SK-N-SH treated with all-trans-retinoic acid at 6 μM for 48 hours (cell line): Measurements from ENCODE around the gene PMS2.

ENCODE experiments used
- ATAC-seq: fragments of 200-7000 bp; cut with Tn5 transposase; 3 replicates; pipeline ENCODE4 v1.9.1; 2020; ENCODE audit warnings: mild to moderate bottlenecking, moderate library complexity
- ARNTL ChIP-seq: fragments of 450-650 bp; formaldehyde crosslinking; IDR thresholded peaks from 2 replicates; pipeline ENCODE4 v1.5.0; 2020; ENCODE audit warnings: low read depth, mild to moderate bottlenecking, moderate library complexity, borderline replicate concordance
- BACH2 ChIP-seq: fragments of 250-450 bp; sonication (Bioruptor Pico); IDR thresholded peaks from 2 replicates; pipeline ENCODE4 v1.9.0; 2021; ENCODE audit warnings: mild to moderate bottlenecking, borderline replicate concordance
- CREB5 ChIP-seq: fragments of 250-450 bp; sonication (Bioruptor Pico); IDR thresholded peaks from 2 replicates; pipeline ENCODE4 v1.5.1; 2020; ENCODE audit warnings: low read depth, mild to moderate bottlenecking, moderate library complexity
- CSDC2 ChIP-seq: fragments of 250-450 bp; sonication (Bioruptor Pico); IDR thresholded peaks from 2 replicates; pipeline ENCODE4 v1.5.0; 2020; ENCODE audit warnings: mild to moderate bottlenecking, moderate library complexity
- CSRNP3 ChIP-seq: fragments of 250-450 bp; sonication (Bioruptor Pico); IDR thresholded peaks from 2 replicates; pipeline ENCODE4 v1.5.1; 2021; ENCODE audit warnings: mild to moderate bottlenecking, moderate library complexity
- ESRRG ChIP-seq: fragments of 250-450 bp; sonication (Bioruptor Pico); IDR thresholded peaks from 2 replicates; pipeline ENCODE4 v1.6.1; 2021; ENCODE audit warnings: mild to moderate bottlenecking
- GLIS3 ChIP-seq: fragments of 250-450 bp; sonication (Bioruptor Pico); IDR thresholded peaks from 2 replicates; pipeline ENCODE4 v1.5.0; 2020; ENCODE audit warnings: mild to moderate bottlenecking, moderate library complexity
- ISL1 ChIP-seq: fragments of 250-450 bp; sonication (Bioruptor Pico); IDR thresholded peaks from 2 replicates; pipeline ENCODE4 v2.1.2; 2022; ENCODE audit warnings: mild to moderate bottlenecking, moderate library complexity
- OSR1 ChIP-seq: fragments of 250-450 bp; sonication (Bioruptor Pico); IDR thresholded peaks from 2 replicates; pipeline ENCODE4 v1.8.0; 2022; ENCODE audit warnings: moderate library complexity, mild to moderate bottlenecking, inconsistent platforms
- PATZ1 ChIP-seq: fragments of 250-450 bp; sonication (Bioruptor Pico); IDR thresholded peaks from 2 replicates; pipeline ENCODE4 v1.8.0; 2020; ENCODE audit warnings: mild to moderate bottlenecking, moderate library complexity, borderline replicate concordance
- POU6F1 ChIP-seq: fragments of 250-450 bp; sonication (Bioruptor Pico); IDR thresholded peaks from 2 replicates; pipeline ENCODE4 v1.8.0; 2021; ENCODE audit warnings: low read depth, mild to moderate bottlenecking, moderate library complexity, borderline replicate concordance
- PPARA ChIP-seq: fragments of 250-450 bp; sonication (Bioruptor Pico); IDR thresholded peaks from 2 replicates; pipeline ENCODE4 v1.5.0; 2020; ENCODE audit warnings: mild to moderate bottlenecking, borderline replicate concordance
- SNAI2 ChIP-seq: fragments of 250-450 bp; sonication (Bioruptor Pico); IDR thresholded peaks from 2 replicates; pipeline ENCODE4 v1.5.0; 2020; ENCODE audit warnings: mild to moderate bottlenecking, moderate library complexity
- TCF4 ChIP-seq: fragments of 250-450 bp; sonication (Bioruptor Pico); IDR thresholded peaks from 2 replicates; pipeline ENCODE4 v1.8.0; 2021; ENCODE audit warnings: mild to moderate bottlenecking, moderate library complexity, borderline replicate concordance
- TSHZ2 ChIP-seq: fragments of 250-450 bp; sonication (Bioruptor Pico); IDR thresholded peaks from 2 replicates; pipeline ENCODE4 v1.5.0; 2020; ENCODE audit warnings: mild to moderate bottlenecking, moderate library complexity
- ZC3H10 ChIP-seq: fragments of 250-450 bp; sonication (Bioruptor Pico); IDR thresholded peaks from 2 replicates; pipeline ENCODE4 v1.5.1; 2021; ENCODE audit warnings: mild to moderate bottlenecking, moderate library complexity
- ZFP3 ChIP-seq: fragments of 250-450 bp; sonication (Bioruptor Pico); IDR thresholded peaks from 2 replicates; pipeline ENCODE4 v1.5.0; 2020; ENCODE audit warnings: mild to moderate bottlenecking, moderate library complexity
- ZNF565 ChIP-seq: fragments of 450-650 bp; formaldehyde crosslinking; conservative IDR thresholded peaks from 2 replicates; pipeline ENCODE4 v1.5.0; 2020; ENCODE audit warnings: low read depth, mild to moderate bottlenecking, moderate library complexity
- ZNF70 ChIP-seq: fragments of 450-650 bp; formaldehyde crosslinking; IDR thresholded peaks from 2 replicates; pipeline ENCODE4 v1.5.0; 2020; ENCODE audit warnings: mild to moderate bottlenecking, moderate library complexity
- ZNF8 ChIP-seq: fragments of 450-650 bp; formaldehyde crosslinking; IDR thresholded peaks from 2 replicates; pipeline ENCODE4 v1.5.0; 2020; ENCODE audit warnings: mild to moderate bottlenecking, moderate library complexity

The PMS2 gene

GRCh38 chr7:6020371-6021286 is 11.8 kb upstream of the PMS2 start:
- no peak for TF ChIP-seq ZNF70 (CRISPR knock-in tag)
- TF ChIP-seq TCF4, result no peak
- TF ChIP-seq PATZ1 (CRISPR knock-in tag), result no peak
- no peak for TF ChIP-seq ZFP3 (CRISPR knock-in tag)
- no peak for TF ChIP-seq CSRNP3 (CRISPR knock-in tag)
- ATAC-seq, result no peak

- no peak for ATAC-seq
- TF ChIP-seq ZNF565 (CRISPR knock-in tag), result no peak
- TF ChIP-seq ZNF8, result no peak
- no peak for TF ChIP-seq GLIS3
- no peak for TF ChIP-seq ESRRG (CRISPR knock-in tag)
- TF ChIP-seq ZNF70 (CRISPR knock-in tag), result no peak
Measured at GRCh38 chr7:6016653-6016966, 7.8 kb upstream of the PMS2 start.

- ATAC-seq, result peak; percentile 79
- TF ChIP-seq PPARA (CRISPR knock-in tag), result no peak
- no peak for TF ChIP-seq TSHZ2
- TF ChIP-seq ESRRG (CRISPR knock-in tag), result no peak
- no peak for TF ChIP-seq ZFP3 (CRISPR knock-in tag)
- TF ChIP-seq POU6F1, result no peak
- no peak for TF ChIP-seq ISL1
- no peak for TF ChIP-seq ARNTL (CRISPR knock-in tag)
- no peak for TF ChIP-seq CSDC2
- TF ChIP-seq OSR1 (CRISPR knock-in tag), result no peak
- TF ChIP-seq BACH2 (CRISPR knock-in tag), result no peak
- TF ChIP-seq PATZ1 (CRISPR knock-in tag), result no peak
- TF ChIP-seq CSRNP3 (CRISPR knock-in tag), result no peak
- no peak for TF ChIP-seq GLIS3
- TF ChIP-seq CREB5, result no peak
- TF ChIP-seq ZC3H10 (CRISPR knock-in tag), result no peak
- TF ChIP-seq SNAI2 (CRISPR knock-in tag), result no peak
Measured at GRCh38 chr7:6015917-6016652, 7.2 kb upstream of the PMS2 start.
